SIG-M5 (cell line): ENCODE results near the gene TMEM150C.
"Not testable (repeated sequence)": the region's sequence is repeated elsewhere in the genome, so short reads cannot be mapped to it uniquely, and the experiment has no call there.

Experiments used
- DNase-seq: peaks from one replicate; lab custom pipeline; 2025; lab: John Stamatoyannopoulos, UW

TMEM150C gene

DNA sequence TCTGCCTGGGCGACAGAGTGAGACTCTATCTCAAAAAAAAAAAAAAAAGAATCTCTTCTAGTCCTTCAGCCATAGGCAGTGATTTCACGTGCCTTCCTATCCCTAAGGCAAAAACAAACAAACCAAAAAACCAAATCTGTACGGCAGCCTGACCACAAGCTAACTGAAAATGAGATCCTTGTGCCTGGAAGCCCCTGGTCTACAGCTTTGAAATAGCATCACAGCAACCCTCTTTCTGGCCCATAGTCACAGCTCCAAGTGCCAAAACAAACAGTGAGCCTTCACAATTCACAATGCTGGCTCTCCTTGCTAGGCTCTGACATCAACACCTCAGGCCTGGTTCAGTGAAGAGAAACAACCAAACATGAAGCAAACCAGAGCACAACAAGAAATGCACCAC is 46.1 kb downstream of the TMEM150C start:
- DNase-seq, result no peak

DNA sequence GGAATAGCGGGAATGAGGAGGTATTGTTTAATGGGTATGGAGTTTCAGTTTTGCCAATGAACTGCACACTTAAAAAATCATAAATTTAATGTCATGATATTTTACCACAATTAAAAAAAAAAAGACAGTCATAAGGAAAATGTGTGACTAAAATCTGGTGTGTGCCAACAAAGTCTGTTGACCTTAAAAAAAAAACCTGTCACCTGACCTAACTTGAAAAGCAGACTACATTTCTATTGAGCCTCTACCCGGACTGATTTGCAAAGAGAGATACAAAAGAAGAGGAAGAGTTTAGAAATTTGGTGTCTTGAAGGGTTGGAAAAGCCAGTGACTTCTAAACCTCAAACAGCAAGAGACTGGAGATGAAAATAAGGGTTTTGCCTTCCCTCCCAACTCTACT is 48.4 kb downstream of the TMEM150C start:
- no peak for DNase-seq

DNA sequence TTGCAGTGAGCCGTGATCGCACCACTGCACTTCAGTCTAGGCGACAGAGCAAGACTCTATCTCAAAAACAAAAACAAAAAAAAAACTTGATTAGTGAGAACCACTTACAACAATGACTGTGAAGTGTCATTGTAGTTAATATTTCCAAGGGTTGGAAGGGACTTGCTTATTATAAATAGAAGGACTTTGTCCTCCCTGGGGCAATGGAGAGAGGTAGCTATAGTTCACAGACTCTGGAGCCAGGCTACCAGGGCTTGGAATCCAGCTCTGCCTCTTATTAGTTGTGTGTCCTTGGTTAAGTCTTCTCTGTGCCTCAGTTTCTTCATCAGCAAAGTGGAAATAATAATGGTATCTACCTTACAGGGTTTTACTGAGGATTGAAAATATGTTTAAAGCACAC is 51.6 kb downstream of the TMEM150C start:
- DNase-seq, result no peak

DNA sequence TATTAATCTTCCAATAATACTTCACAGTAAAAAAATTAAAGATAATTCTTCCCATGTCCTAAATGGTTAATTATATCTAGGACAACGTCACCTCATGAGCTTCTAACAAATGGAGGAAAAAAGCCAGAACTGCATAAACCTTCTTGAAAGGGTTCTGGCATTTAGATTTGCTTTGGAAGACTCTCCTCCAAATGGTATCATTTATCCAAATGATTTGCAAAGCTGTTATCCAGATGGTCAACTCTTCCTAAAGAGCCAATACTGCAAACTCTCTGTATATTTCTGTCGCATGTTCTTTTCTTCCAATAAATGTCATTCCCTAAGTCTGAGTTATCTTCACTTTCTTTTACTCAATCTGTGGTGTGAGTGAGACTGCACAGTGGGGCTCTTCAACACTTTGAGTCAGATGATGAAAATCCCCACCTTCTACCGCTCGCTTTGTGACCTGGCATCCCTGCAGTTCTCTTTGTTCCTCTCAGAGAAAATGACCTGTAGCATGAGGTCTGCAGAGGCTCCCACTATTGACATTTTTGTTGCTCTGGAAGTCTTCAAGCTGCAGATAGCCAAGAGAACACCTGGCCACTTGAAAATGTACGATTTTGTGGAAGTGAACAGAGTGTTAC is 52.9 kb downstream of the TMEM150C start:
- no peak for DNase-seq

DNA sequence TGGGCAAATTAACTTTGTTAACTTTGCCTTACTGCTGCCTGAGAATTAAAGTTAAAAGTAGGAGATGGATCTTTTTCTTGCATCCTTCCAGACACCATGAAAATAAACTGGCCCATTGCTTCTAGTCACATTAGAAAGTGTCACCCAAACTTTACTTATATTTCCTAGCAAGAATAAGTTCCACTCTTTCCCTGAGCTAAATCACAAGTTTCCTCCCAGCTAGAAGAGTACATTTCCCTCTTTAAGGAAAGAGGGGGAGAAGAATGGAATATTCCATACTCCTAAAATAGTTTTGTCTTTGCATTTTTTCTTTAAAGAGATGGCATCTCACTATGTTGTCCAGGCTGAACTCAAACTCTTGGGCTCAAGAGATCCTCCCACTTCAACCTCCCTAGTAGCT is 53.8 kb downstream of the TMEM150C start:
- no peak for DNase-seq

DNA sequence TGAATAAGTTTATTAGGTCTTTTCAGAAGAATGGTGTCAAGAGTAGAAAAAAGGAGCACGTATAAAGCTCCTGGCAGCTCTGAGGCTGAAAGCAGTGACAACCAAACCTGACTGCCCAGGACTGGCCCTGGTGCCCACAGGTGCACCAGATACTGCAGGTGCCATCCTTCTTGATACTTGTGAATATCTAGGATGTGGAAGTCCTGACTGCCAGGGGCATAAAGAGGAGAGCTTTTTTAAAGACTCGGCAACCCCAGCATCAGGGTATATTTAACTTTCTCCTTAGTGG is 60.7 kb downstream of the TMEM150C start:
- DNase-seq, result no peak

DNA sequence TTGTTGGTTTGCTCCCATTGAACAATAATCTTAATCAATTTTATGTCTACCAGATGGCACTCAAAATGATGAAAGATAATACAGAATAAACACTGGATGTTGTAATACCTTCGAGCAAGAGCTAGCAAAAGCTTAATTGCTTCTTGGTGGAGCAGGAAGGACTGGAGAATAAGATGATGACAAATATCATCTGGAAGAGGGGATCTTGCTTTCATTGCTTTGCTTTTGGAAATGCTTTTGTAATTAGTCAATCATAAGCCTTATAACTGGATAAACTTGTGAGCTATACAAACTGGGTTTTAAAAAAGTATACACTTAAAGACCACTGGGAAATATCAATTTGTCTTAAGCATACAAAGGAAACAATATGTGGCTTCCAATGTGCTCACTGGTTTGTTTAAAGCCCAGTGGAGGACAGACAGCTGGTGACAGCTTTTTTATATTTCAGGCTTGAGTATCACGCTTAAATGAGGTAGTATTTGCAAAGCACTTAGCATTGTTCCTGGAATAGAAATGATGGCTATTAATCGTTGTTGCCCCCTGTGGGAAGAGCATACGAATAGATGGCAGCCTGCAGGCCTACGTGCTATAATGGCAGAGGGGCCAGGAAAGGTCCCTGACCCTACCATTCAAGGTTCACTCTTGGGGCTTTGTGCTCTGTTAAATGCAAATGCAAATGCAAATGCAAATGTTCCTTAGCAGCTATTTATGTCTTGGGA is 61.2 kb downstream of the TMEM150C start:
- DNase-seq, result no peak

DNA sequence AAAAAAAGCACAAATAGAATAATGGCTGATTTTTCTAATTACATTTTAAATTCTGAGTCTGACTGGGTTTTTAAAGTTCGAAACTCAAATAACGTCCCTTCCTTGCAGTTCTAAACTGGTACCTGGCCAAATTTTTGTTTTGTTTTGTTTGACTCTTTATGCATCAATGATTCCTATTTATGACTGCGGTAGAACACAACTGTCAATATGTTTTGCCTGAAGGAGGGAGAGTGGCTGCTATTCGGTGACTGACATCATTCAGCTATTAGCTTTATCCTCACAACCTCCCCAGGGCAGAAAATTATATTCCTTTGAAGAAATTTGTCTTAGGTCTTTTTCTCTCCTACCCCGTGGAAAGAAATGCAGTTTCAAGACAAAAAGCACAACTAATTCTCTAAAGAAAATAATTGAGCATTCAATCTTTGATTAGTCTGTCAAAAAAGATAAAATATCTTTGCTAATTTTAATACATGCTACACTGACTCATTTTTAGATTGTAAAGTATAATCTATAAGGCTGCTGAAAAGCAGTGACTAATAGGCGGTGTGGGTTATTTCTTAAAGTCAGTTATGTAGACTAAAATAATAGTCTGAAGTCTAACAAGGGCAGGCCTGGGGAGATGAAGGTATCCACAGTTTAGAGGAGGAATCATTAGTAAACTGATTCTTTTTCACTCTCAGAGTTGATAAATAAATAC is 61.9 kb downstream of the TMEM150C start:
- no peak for DNase-seq

DNA sequence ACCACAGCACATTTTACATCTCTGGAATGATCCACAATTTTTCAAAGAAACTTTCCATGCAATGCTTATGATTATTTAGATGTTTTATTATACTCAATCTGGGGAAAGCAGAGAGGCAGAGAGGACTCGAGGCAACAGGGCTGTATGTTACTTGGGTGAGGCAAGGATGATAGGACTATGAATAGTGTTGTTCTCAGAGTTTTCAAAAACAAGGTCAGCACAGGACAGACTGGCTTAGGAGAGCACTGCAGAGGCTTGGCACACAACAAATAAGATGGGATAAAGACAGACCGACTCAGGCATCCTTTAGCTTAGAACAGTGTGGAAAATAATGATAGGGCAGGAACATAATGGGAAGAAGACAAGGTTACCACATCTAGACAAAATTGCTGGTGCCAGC is 65.4 kb downstream of the TMEM150C start:
- DNase-seq, result no peak

DNA sequence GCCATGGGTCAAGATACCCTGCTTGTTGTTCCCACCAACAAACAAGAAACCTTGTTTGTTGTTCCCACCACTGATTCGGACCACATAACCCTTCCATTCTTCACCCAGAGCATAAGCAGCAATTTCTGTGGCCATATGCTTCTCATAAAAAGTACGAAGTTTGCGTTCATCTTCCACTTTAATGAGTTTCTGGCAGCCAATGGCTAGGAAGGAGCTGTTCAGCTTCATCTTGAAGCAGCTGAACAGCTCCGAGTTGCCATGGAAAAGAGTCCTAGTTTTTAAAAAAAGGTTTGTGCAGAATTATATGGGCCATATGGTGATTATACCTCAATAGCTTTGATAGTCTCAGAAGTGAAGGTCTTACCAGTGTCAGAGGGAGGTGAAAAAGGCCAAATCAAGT is 66.1 kb downstream of the TMEM150C start:
- DNase-seq, result no peak

DNA sequence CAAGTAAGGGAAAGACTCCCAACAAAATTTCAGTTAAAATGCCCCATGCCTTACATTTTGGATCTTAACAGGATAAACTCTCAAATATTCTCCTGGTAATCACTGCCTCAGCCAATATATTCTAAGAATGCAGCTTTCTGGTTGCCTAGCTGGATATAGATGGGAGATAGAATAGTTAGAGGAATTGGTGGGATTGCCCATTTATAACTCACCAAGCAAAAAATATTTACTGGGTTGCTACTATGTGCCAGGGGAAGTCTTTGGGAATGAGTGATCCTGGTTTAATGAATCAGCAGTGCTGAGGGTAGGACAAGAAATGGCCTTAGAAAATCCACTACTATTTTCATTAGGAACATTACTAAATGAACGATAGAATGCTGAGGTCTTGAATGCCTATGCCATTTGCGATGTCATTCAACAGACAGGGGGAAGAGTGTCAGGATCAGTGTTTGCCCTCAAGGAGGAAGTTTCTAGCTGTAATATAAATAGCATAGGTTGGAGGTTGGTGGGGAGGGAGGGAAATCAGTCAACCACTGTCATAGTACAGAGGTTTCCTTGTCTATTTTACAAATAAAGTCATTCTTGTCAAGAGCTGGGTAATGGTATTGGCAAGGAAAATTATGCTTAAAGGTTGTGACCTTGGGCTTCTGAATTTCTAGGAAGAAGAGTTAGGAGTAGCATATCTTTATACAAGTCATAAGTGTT is 67.9 kb downstream of the TMEM150C start:
- no peak for DNase-seq

DNA sequence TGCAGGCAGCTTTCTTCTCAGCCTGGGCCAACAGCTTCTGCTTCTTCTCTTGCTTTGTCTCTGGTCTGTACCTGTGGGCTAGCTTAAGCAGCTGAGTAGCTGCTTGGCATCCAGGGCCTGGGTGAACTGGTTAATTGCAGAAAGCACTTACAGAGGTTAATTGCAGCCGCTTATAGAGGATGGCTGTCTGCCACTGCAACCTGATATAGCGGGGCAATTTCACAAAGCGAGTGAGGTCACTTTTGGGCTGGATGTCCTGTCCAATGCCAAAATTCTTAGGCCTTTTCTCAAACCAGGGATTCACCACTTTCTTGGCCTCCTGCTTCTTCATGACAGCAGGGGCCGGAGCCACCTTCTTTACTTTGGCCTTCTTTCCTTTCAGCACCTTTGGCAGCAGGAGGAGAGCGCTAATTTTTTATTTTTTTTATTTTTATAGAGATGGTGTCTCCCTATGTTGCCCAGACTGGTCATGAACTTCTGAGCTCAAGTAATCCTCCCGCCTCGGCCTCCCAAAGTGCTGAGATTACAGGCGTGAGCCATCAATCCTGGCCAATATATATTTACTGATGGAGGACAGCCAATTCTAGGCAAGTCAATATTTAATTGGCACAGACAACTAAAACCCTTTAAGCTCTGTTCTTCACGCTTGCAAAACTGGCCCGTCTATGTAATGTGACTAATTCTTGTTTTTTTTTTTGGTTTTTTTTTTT is 70.4 kb downstream of the TMEM150C start:
- no peak for DNase-seq

DNA sequence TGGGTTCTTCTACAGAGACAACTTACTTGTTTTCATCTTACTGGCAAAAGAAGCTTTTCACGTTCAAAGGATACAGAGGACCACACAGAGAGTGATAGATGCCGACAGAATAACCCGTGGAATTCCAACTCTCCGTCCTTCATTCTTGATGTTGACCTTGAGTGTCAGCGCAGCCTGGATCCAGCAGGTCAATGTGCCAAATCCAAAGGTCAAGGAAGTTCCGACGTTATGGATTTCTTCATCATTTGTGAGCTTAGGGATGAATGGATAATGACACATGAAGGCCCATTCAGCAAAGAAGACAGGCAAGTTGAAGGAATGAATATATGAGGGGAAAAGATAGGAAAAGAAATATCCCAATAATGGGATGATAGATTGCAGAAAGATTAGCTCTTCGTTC is 71.8 kb downstream of the TMEM150C start:
- no peak for DNase-seq

DNA sequence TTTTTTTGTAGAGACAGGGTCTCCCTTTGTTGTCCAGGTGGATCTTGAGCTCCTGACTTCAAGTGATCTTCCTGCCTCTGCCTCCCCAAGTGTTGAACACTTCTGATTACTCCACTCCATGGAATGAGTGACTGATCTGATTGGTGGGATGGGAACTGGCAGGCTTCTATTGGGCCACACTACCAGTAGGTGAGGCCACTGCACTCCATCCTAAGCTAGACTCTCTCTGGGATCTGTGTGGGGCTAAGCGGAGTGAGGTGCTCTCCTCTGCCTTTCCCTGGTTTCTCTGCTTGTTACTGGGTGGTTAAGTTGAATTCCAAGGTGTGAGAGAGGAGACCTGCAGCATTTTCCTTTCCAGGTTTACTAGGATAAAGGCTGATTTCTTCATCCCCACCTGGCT is 72.7 kb downstream of the TMEM150C start:
- DNase-seq, result no peak

DNA sequence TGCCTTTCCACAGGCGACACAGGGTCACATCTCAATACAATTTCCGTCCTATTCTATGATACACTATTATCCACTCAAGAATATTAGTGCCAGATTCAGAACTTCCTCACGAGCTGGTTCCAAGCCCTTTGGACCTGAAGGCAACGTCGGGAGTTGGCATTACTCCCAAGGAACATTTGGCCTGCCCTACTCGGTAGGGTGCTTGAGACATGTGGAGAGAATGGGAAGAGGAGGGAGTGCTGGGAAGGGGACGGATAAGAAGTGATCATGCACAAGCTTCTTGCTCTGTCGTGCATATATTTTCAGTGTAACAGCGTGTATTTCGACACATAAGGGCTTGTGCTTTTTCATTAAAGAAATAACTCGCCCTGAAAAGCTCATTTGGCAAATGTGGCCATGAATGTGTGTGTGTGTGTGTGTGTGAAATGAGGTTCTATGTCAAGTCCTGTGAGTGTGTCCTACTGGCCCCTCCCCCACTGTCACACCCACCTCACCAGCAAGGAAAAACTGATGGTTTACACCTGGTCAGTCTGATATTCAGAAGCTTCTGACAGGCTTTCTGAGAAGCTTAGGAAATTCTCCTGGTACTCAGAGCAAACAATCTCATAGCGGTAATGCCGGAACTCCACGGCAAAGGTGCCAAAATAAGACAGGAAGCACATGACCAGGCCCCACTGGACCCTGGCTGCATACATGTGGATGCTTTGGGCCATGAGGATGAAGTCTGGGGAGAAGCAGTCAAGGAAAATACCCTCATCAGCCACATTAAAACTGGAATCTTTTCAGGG is 76.6 kb downstream of the TMEM150C start:
- DNase-seq, result no peak

DNA sequence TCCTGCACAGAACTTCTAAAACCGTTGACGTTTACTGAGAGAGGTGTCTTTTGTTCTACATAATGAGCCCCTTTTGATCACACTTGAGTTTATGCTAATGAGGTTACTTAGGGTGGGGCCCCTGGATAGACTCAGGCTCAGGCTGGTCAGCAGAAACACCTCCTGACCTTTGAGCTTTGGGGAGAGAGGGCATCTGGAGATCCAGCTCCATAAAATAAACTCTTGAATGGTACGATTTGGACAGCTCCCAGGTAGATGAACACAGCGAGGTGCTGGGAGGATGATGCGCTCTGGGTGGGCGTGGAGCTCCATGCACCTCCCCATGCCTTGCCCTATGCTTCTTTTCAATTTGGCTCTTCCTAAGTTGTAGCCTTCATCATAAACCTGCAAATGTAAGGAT is 79.4 kb downstream of the TMEM150C start:
- DNase-seq, result no peak

DNA sequence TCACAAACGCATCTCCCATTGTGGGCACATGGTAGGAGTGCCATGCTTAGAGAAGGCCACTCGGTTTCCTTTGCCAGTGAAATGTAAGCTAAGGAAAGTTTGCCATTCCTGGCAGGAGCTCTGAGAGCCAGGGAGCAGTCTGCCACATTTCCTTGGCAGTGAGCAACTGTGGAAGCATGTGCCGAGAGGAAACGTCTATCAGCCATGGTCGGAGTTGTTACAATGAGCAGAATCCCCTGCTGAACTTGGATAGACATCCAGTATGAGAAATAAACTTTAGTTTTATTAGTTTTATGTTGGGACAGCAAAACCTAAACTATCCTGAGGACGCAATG is 80.3 kb downstream of the TMEM150C start:
- DNase-seq, result no peak

DNA sequence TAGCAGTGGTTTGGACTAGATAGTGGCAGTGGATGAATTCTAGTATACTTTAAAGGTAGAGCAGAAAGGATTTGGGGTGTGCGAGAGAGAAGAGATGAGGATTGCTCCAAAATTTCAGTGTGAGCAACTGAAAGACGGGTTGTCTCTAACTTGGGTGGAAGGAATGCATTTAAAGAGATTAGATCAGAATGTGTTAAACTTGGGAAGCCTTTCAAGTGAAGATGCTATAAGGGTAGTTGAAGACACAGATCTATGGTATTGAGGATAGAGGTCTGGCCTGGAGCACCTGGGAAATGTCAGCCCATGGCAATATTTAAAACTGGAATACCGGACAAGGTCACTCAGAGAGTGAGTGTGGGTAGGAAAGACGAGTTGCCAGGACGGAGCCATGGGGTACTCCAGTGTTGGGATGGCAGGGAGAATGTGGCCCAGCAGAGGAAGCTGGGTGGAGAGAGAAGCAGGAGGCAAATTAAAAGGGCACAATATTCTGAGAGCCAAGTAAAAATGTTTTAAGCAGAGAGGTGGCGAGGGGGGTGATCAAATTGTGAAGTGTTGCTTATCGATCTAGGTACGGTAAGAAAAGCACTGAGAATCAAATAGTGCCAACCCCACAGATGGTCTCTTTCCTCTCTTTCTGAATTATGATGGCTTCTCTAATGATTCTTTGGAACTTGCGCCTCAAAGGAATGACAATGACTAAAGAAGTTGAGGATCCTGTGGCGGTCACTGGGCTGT is 80.8 kb downstream of the TMEM150C start:
- DNase-seq, result no peak

DNA sequence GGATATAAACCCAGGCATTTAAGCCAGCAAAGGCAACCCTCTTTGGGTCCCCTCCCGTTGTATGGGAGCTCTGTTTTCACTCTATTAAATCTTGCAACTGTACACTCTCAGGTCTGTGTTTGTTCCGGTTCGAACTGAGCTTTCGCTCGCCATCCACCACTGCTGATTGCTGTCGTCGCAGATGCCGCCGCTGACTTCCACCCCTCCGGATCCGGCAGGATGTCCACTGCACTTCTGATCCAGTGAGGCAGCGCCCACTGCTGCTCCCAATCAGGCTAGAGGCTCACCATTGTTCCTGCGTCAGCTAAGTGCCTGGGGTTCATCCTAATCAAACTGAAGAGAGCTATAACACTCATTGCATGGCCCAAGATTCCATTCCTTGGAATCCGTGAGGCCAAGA is 82.2 kb downstream of the TMEM150C start:
- DNase-seq, result no peak

DNA sequence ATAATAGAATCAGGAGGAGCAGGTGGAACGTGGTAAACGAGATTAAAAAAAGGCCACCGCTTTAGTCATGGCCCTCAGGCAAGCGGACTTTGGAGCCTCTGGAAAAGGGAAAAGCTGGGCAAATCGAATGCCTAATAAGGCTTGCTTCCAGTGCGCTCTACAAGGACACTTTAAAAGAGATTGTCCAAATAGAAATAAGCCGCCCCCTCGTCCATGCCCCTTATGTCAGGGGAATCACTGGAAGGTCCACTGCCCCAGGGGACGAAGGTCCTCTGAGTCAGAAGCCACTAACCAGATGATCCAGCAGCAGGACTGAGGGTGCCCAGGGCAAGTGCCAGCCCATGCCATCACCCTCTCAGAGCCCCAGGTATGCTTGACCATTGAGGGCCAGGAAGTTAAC is 84.3 kb downstream of the TMEM150C start:
- DNase-seq, result not testable (repeated sequence)

DNA sequence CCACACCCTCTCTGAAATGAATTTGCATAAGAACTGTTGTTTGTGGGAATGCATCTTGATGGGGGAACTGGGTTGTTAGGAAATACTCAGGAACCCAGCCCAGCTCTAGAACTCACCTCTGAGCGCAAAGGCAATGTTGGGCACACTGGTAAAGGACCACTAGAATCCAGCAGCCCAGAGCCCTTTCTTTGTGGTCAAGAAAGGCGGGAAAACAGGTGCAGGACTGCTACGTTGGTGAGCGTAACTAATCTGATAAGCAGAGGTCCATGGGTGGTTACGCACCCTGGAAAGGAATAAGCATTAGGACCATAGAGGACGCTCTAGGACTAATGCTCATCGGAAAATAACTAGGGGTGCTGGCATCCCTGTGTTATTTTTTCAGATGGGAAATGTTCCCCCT is 85.9 kb downstream of the TMEM150C start:
- DNase-seq, result not testable (repeated sequence)
